NB4 (cell line): ENCODE results near the gene PRRC2B.
A peak's percentile ranks its signal among the peaks of the same experiment; 100 is the strongest.
"Not testable (repeated sequence)": the region's sequence is repeated elsewhere in the genome, so short reads cannot be mapped to it uniquely, and the experiment has no call there.

Experiments
- DNase-seq: peaks from one replicate; pipeline ENCODE4 v3.0.0; 2010; ENCODE audit warnings: low read depth
- H3K4me3 ChIP-seq: one replicate; pipeline ENCODE4 v1.5.1; 2011; ENCODE audit warnings: mild to moderate bottlenecking, low read depth, low read length, moderate library complexity
- CTCF ChIP-seq: IDR thresholded peaks from one replicate; pipeline ENCODE4 v1.5.1; 2012; ENCODE audit warnings: low read depth, low read length
- MAX ChIP-seq: IDR thresholded peaks from 2 replicates; pipeline ENCODE4 v1.6.1; 2011; ENCODE audit warnings: low read depth, low read length
- MYC ChIP-seq: IDR thresholded peaks from 2 replicates; pipeline ENCODE4 v1.6.1; 2011; ENCODE audit warnings: low read depth, low read length
- POLR2A ChIP-seq: IDR thresholded peaks from 2 replicates; pipeline ENCODE4 v1.6.1; 2011; ENCODE audit warnings: mild to moderate bottlenecking; ENCODE audit not compliant: insufficient read length; ENCODE audit errors: extremely low read depth

The PRRC2B gene

DNA sequence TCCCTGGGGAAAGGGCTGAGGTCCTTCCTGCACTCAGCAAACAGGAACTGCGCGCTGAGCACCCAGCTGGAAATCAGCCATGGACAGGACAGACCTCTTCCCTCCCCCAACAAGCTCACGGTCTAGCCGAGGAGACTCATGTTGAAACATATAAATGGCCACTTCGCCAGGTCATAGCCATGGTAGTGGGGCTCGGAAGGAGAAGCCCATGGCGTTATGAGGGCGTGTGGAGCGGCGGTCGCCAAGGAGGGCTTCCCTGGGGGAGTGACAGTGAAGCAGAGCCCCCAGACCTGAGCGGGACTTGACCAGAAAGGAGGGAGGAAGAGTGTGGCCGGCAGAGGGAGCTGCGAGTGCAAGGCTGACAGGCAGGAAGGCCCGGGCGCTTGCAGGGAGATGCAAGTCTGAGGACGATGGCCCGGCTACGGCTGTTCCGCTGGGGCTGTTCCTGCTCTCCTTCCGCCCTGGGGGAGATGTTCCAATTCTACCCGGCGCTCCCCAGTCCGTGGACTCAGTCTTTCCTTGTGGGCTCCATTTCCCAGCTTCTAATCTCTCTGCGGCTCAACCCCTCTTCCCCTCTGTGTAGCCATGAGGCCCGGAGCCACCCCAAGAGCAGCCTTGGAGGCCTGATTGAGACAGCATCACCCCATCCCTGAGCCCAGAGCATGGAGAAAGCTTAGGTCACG lies 43.9 kb upstream of the PRRC2B start:
- TF ChIP-seq CTCF (peak; percentile 77), MYC (no peak; the same call in 1 of the 2 replicates), MAX (peak; percentile 55; the same call in 1 of the 2 replicates), POLR2A (no peak)
- H3K4me3 ChIP-seq: peak overlapping the region; percentile 46
- DNase-seq: peak; percentile 92

DNA sequence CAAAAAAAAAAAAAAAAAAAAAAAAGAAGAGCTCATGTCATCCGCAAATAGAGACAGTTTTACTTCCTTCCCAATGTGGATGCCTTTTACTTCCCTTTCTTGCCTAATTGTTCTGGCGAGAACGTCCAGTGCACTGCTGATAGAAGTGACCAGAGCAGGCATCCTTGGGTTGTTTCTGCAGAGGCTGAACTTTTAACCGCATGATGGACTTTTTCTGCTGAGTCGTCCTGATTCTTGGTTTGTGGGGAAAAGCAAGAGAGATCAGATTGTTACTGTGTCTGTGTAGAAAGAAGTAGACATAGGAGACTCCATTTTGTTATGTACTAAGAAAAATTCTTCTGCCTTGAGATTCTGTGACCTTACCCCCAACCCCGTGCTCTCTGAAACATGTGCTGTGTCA lies 37.4 kb upstream of the PRRC2B start:
- peak; percentile 58 for DNase-seq
- not testable (repeated sequence) for H3K4me3 ChIP-seq

DNA sequence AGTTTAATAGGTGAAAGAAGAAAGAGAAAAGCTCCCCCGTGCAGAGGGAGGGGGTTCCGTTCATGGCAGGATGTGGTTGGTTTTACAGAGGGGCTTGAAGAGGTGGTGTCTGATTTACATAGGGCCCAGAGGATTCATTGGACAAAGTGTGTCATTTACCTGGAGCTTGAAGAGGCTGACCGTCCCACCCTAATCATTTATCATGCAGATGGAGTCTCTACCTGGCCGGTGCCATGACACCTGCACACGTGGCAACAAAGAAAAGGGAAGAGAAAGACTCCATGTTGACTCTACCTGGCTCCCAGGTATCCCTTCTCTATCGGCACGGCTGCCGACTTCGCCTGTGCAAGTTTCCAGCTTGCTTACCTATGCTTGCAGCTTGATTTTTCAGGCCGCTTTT lies 35.3 kb upstream of the PRRC2B start:
- no peak for DNase-seq
- no peak overlapping the region for H3K4me3 ChIP-seq
- TF ChIP-seq MAX: no peak
- no peak for TF ChIP-seq POLR2A
- no peak for TF ChIP-seq CTCF
- TF ChIP-seq MYC: no peak

DNA sequence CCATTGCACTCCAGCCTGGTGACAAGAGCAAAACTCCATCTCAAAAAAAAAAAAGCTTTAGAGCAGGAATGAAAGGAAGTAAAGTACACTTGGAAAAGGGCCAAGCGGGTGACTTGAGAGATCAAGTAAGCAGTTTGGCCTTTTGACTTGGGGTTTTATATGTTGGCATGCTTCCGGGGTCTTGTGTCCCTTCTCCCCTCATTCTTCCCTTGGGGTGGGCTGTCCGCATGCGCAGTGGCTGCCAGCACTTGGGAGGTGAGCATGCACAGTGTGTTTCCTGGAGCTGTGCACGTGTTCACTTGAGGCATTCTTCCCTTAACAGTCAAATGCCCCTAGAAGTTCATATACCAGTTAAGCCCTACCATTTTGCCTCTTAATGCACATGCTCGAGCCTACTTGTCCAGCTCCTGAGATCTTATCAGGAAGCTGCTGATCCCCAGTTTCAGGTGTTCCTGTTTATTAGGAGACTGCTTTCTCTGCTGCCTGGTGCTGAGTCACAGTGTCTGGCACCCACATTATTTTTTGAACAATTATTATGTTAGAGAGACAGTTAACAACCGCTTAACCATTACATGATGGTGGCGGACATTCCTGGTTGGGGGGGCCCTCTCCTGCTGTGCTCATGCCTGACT lies 32.6 kb upstream of the PRRC2B start:
- no peak overlapping the region for H3K4me3 ChIP-seq
- DNase-seq: no peak
- TF ChIP-seq MAX: no peak
- no peak for TF ChIP-seq POLR2A
- no peak for TF ChIP-seq CTCF
- no peak for TF ChIP-seq MYC

- TF ChIP-seq POLR2A (no peak), MAX (no peak), MYC (no peak)
- no peak overlapping the region for H3K4me3 ChIP-seq
- no peak for DNase-seq
Measured at GRCh38 chr9:131365546-131365945, 28.3 kb upstream of the PRRC2B start.

DNA sequence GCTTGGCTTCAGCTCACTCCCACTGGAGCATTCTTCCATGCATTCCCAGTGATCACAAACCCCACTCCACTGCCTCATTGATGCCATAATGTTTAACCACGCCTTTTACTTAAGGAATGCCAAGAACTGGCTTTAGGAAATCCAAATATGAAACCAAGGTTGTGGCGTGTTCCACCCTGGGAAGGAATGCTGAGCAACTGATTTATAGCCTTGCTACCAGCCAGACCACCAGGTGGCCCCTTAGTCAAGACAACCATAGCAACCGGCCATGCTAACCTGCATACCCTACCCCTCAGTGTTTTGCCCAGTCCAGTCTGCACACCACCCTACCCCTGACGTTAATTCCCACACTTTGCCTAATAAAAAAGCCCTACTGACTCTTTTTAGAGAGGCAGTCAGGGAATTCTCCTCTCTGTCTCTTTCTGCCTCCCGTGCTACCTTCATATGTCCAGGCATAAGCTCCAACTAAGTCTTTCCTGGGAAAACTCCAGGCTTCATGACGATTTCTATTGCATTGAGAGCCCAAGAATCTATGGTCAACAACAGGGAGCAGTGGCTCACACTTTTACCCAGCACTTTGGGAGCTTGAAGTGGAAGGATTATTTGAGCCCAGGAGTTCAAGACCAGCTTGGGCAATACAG lies 27.0 kb upstream of the PRRC2B start:
- no peak overlapping the region for H3K4me3 ChIP-seq
- DNase-seq: peak; percentile 47
- TF ChIP-seq CTCF: no peak
- TF ChIP-seq MYC: no peak
- TF ChIP-seq POLR2A: no peak
- TF ChIP-seq MAX: no peak

DNA sequence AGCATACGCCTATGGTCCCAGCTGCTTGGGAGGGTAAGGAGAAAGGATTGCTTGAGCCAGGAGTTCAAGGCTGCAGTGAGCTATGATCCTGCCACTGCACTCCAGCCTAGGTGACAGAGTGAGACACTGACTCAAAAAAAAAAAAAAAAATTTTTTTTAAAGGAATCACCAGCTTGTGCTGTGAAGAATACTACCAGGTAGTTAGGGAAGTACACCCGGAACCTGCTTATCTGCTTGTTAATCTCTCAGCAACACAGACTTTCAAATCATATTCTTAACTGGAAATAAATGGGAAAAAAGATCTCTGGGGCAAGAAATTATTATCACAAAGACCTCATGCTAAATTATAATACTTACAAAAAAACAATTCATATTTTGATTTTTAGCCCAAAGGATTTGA lies 26.4 kb upstream of the PRRC2B start:
- no peak for DNase-seq
- TF ChIP-seq MAX (no peak), POLR2A (no peak), MYC (no peak), CTCF (no peak)
- H3K4me3 ChIP-seq: no peak overlapping the region
